ENCODE results near the gene SCRN3.
"Not testable (repeated sequence)": the region's sequence is repeated elsewhere in the genome, so short reads cannot be mapped to it uniquely, and the experiment has no call there.

Gene SCRN3

DNA sequence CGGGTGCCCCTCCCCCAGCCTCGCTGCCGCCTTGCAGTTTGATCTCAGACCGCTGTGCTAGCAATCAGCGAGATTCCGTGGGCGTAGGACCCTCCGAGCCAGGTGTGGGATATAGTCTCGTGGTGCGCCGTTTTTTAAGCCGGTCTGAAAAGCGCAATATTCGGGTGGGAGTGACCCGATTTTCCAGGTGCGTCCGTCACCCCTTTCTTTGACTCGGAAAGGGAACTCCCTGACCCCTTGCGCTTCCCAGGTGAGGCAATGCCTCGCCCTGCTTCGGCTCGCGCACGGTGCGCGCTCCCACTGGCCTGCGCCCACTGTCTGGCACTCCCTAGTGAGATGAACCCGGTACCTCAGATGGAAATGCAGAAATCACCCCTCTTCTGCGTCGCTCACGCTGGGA is 14.5 kb downstream of the SCRN3 start:
- FAIRE-seq, result not testable (repeated sequence)

DNA sequence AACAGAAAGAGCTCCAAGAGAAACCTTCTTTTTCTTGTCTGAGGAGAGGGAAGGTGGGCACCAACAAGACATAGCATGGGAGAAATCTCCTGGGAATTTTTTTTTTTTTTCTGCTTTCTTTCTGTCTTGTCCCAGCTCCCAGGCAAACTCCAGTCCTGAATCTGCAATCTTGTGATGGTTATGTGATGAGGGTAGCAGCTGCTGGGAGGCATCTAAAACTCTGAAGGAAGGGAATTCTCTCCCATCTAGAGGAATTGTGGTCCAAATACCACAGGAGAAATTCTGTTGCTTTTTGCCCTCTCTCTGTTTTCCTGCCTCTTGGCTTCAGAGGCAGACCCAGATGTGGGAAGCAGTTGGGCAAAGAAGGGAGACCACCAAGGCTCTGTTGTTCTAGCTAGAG is 16.7 kb downstream of the SCRN3 start:
- FAIRE-seq, result no peak

DNA sequence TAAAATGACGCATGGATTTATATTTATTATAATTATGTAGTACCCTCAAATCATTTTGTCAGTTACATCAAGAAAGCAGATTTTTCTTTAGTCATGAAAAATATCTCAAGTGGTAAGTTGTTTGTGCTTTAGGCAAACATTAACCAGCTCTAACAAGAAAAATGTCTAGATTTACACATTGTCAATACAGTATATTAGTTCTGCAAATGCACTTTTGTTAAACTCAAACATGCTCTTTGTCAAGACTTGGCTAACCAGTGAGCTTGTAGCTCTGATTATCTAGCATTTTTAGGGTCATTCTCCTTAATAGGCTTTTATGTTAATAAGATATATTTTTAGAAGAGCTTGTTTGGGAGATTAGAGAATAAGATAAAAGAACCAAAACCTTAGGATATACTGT is 32.7 kb downstream of the SCRN3 start:
- no peak for FAIRE-seq

DNA sequence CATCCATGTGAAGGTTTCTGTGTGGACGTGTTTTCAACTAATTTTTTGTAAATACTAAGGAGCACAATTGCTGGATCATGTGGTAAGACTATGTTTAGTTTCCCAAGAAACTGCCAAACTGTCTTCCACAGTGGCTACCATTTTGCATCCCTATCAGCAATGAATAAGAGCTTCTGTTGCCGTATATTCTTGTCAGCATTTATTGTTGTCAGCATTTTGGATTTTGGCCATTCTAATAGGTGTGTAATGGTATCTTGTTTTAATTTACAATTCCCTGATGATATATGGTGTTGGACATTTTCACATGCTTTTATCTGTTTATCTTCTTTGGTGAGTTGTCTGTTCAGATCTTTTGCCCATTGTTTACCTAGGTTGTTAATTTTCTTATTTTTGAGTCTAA is 34.5 kb downstream of the SCRN3 start:
- no peak for FAIRE-seq

DNA sequence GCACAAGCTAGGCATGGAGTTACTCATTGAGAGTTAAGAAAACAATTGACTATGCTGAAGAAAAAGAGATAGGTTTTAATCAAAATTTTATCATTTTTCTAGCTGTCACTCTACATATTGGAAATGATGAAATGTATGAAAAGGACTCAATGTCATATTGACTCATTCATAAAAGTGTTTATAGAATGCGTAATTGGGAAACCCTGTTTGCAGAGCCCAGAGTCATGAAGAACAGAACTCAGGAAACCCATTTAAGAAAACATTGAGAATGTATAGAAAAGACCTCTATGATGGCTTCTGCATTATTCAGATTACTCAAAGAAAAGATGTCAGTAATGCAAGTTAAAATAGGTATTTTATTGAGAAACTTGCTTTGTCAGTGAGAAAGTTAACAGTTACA is 36.4 kb downstream of the SCRN3 start:
- FAIRE-seq, result no peak

DNA sequence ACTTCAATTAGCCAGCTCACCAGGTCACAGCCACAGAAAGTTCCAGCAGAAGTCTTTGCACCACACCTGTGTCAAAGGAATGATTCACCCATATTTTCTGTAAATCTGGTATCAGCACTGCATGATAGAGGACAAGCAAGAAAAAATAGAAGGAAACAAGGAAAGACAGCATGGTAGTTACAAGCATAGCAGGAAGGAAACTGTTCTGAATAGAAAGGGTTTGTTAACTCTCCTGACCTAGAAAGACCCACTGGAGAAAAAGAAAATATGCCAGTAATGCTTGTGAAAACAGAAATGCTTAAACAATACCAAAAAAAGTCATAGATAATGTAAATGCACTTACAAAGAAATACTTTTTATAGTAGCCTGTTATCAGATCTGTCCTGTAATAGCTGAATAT is 40.8 kb downstream of the SCRN3 start:
- no peak for FAIRE-seq

DNA sequence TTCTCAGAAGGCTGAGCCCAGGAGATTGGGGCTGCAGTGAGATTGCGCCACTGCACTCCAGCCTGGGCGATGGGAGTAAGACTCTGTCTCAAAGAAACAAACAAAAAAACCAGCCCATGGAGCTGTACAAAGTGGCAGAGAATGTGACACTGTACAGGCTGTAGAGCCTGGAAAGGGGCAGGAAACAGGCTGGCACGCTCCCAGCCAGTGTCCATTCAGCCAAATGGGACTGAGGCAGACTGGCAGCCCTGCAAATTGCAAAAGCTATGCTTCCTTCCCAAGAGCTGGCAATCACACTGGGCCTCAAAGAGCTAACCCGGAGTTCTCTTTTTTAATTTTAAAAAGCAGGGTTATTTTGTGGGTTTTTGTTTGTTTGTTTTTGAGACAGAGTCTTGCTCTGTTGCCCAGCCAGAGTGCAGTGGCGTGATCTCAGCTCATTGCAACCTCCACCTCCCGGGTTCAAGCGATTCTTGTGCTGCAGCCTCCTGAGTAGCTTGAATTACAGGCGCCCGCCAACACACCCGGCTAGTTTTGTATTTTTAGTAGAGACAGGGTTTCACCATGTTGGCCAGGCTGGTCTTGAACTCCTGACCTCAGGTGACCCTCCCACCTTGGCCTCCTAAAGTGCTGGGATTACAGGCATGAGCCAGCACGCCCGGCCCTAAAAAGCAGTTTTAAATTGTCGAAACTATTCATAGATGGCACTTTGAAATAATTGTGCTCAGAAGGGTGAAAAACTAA is 42.8 kb downstream of the SCRN3 start:
- no peak for FAIRE-seq

DNA sequence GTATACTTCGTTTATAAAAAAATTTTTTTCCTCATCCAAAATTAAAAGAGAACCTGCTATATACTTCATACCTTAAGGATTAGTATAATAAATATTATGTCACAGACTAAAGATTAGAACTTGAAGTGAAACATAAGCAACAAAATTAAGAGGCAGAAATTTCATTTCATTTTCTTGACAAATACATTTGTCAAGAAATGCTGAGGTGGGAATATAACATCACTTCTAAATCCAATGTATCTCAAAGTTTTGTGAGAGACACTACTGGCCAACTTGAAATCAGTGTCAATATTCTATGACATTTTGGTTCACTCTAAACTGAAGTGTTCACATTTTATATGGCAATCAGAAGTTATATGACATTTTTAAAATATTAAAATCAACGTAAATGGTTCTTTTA is 43.8 kb downstream of the SCRN3 start:
- FAIRE-seq, result no peak

DNA sequence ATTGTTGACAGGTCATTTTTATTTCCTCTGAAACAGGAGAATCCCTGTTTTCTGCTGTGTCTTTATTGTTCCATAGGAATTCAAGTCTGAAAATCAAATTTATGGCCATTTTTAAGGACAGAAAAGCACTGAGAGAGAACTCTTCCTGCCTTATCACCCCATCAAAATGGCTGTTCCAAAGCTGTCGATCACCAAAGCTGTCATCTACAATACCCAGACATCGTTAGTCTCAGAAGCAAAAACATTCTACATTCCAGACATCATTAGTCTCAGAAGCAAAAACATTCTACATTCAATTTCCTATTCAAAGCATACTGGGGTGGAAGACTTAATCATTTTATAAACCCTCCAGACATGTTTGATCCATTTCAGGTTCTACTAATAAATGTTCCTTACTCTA is 44.4 kb downstream of the SCRN3 start:
- FAIRE-seq, result no peak

DNA sequence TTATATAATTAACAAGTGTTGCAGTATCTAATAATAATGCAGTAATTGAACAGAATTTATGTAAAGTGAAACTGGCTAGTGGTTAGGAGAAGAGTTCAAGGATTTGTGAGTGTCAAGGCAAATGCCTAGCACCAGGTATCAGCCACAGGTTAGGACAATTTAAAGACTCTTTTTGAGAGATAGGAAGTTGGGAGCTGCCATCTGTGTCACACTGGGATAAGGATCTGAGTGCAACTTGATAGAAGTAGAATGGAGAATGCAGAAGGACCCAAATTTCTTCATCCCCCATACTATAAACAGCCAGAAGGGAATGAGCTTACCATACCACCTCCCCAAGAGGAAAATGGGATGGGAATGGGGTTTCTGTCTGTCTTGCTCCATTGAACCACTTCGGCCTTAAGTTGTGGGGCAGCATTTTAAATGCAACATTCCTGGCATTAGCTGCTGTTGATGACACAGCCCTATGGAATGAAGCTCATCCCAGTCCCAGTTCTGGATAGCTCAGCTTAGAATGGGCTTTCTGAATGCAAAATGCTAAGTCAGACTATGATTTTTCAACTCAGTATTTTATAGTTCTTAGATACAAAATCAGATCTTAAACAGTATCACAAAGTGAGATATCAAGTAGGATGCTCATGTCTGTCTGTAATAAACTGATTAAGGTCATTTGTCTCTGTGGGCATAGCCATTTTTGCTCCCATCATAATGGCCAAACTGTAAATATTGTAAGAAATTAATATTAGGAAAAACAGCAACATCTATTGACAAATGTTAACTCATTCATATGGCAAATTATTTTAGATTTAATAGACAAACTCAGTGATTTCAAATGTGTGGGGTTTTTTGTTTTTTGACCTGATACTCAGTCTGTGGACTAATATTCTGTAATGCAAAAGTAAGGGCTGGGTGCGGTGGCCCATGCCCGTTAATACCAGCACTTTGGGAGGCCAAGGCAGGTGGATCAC is 47.3 kb downstream of the SCRN3 start:
- FAIRE-seq, result no peak

DNA sequence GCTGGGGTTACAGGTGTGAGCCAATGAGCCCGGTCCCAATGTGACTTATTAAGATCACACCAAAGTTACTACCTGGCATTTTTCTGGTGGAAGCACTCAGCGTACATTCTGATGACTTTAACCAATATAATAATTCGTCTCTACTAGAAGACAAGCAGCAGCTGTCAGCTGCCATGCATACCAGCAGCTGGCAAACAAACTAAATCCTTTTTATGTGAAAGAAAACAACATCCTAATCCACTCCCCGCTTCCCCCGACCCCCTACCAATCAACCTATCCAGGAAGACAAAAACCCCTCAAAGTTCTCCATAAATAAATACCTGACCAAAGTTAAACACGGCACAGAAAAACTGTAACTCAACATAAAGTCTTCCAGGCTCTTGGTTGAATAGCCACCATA is 49.2 kb downstream of the SCRN3 start:
- no peak for FAIRE-seq

DNA sequence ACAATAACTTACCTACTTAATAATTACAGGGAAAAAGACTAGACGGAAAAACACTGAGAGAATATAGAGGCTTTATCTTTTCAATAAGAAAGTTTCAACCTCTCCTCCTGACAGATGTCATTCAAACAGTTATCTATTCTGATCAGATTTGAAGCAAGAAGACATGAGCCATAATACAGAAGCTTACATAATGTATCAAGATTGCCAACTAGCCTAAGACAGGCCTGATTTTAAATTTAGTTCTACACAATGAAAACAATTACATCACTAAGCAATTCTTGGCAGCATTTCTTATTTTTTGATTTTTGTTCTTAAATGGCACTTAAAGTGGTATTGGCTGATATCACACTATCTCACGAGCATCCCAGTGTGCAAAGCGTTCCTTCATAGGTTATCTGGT is 49.7 kb downstream of the SCRN3 start:
- FAIRE-seq, result no peak

DNA sequence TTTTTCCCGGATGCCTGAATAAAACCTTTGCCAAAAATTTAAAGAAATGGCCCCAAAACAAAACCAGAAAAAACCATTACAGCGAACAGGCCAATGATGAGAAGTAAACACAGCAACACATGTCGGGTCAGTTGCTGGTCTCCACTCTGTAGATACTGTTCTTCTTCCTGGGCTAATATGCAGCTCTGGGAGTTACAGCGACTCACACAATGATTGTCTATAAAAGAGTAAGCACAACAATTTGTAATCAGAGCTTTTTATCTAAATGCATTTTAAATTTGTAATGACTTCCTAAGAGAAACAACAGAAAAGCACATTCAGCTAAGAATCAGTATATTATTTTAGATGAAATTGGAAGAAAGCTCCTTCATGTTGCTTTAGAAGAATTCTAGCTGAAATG is 51.0 kb downstream of the SCRN3 start:
- no peak for FAIRE-seq

DNA sequence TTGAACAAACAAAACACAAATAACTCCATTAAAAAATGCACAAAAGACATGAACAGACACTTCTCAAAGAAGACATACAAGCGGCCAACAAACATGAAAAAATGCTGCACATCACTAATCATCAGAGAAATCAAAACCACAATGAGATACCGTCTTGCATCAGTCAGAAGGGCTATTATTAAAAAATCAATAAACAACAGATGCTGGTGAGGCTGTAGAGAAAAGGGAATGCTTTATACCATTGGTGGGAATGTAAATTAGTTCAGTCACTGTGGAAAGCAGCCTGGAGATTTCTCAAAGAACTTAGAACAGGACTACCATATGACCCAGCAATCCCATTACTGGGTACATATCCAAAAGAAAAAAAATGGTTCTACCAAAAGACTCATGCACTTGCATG is 53.5 kb downstream of the SCRN3 start:
- FAIRE-seq, result no peak

DNA sequence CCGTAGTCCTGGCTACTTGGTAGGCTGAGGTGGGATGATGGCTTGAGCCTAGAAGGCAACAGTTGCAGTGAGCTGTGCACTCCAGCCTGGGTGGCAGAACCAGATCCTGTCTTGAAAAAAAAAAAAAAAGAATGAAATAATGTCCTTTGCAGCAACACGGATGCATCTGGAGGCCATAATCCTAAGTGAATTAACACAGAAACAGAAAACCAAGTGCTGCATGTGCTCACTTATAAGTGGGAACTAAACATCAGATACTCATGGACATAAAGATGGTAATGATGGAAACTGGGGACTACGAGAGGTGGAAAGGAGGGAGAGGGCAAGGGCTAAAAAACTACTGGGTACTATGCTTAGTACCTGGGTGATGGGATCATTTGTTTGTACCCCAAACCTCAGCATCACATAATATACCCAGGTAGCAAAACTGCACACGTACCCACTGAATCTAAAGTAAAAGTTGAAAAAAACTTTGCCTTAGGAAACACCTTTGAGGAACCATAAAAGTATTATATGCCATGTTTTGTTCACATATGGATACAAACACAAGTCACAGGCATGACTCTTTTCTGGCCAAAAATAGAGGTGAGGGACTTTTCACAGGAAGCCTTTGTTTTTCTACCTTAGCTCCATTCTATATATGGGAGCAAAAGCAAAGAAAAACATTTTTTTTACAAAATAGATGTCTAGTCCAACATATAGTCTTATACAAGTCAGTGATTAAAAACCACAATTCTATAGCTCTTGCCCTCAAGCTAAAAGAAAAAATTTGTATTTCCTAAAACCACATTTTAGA is 54.7 kb downstream of the SCRN3 start:
- no peak for FAIRE-seq

DNA sequence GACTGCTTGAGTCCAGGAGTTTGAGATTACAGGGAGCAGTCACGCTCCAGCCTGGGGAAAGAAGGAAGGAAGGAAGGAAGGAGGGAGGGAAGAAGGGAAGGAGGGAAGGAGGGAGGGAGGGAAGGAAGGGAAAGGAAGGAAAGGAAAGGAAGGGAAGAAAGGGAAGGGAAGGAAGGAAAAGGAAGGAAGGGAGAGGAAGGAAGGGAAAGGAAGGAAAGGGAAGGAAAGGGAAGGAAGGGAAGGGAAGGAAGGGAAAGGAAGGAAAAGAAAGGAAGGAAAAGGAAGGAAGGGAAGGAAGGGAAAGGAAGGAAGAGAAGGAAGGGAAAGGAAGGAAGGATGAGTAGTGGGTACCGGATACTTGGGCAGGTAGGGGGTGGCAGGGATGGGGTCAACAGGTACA is 59.0 kb downstream of the SCRN3 start:
- no peak for FAIRE-seq

DNA sequence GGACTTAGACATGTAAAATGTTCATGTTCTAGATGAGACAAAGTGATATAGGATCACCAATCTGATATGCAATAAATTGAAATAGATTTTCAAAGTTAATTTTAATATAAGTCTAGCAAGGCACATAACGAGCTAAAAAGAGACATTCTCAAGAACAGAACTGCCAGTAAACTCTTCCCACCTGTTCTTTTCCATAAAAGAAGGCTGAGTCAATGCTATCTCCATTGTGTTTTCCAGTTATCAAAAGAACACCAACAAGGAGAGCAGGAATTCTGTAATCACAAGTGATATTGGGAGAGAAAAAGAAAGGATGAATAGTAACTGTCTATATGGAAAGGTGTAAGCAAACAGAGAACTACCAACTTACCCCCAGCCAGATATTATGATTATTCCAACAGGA is 65.7 kb downstream of the SCRN3 start:
- FAIRE-seq, result no peak

DNA sequence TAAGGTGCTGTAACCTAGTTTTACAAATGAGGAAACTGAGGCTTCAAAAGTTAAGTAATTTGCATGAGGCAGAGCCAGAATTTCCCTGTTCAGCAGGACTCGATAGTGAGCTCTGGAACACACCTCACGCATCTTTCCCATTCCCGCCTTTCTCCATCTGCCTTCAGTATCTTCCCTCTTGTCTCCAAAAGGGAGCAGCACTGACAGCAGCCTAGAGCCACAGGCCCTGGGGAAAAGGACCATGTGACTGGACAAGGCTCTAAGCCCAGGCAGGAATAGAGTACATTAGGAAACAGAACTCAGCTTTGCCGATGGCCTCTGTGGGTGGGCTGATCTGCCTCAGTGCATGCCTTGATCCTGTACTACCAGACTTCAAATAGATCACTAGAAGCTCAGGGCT is 69.8 kb downstream of the SCRN3 start:
- no peak for FAIRE-seq

DNA sequence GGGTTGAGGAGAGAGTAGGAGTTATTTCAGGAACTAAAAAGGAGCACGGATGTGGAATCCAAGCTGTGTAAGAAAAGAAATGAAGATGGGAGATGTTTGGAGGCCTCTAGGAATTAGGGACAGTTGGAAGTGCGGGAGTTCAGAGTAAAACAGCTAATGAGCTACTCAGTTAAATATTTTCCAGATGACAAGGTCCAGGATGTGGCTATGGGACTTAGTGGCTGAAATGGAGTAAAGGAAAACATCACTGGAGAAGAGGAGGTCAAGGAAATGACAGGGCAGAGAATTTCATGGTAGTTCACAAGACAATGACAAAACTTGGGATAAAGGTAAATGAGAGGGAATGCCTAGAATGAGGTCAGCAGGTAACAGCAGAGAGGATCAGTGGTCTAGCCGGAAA is 78.3 kb downstream of the SCRN3 start:
- FAIRE-seq, result no peak

DNA sequence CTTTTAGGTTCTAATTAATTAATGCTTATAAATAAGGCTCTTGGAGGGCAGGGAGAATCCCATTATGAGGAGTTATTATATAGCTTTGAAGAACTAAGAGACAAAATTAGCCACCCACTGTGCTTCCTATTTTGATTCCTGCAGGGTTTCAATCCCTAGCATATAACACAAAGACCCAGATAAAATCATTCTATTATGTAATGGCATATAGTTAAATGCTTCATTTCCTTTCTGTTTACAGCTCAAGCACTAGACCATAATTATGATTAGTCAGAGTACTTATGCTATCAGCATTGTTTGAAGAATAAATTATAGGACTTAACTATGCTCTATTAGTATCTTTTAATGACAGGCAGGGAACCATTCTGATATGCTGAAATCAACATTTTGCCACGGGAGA is 82.2 kb downstream of the SCRN3 start:
- FAIRE-seq, result no peak
